ENCODE data around the gene PHOSPHO1. TPM values are rescaled to one million over a fixed set of nuclear protein-coding genes. Genes with fewer than 3 reads are reported as not detected.
"Not testable (repeated sequence)": the region's sequence is repeated elsewhere in the genome, so short reads cannot be mapped to it uniquely, and the experiment has no call there.

Gene PHOSPHO1
- total RNA-seq: under 0.01 and 0.32 TPM in 2 replicates

- peak; percentile 80 for DNase-seq (ENCODE audit: low read depth)
- TF ChIP-seq CTCF (IDR thresholded peaks at IDR 0.05; ENCODE audit: insufficient read depth, low read depth, low read length): no peak
- peak within 1 kb of the TSS; percentile 65 for H3K4me3 ChIP-seq (ENCODE audit: low read depth, low read length)
Measured at GRCh38 chr17:49230636-49231562, at the start of gene PHOSPHO1. Gene PHOSPHO1 (minus strand): TSS chr17:49230787. CDS start chr17:49226691, 4,096 bp downstream.

- no peak for TF ChIP-seq CTCF (IDR thresholded peaks at IDR 0.05; ENCODE audit: insufficient read depth, low read depth, low read length)
- DNase-seq (ENCODE audit: low read depth): no peak
- H3K4me3 ChIP-seq (ENCODE audit: low read depth, low read length): no peak overlapping the region
Measured at GRCh38 chr17:49280061-49280460, 49.5 kb upstream of the PHOSPHO1 start.

GRCh38 chr17:49279263-49280015 is 48.9 kb upstream of the PHOSPHO1 start:
- DNase-seq (ENCODE audit: low read depth); H3K4me3 ChIP-seq (ENCODE audit: low read depth, low read length): not testable (repeated sequence)

- no peak overlapping the region for H3K4me3 ChIP-seq (ENCODE audit: low read depth, low read length)
- TF ChIP-seq CTCF (IDR thresholded peaks at IDR 0.05; ENCODE audit: insufficient read depth, low read depth, low read length): no peak
- DNase-seq (ENCODE audit: low read depth): no peak
Measured at GRCh38 chr17:49278076-49278475, 47.5 kb upstream of the PHOSPHO1 start.

- no peak overlapping the region for H3K4me3 ChIP-seq (ENCODE audit: low read depth, low read length)
- DNase-seq (ENCODE audit: low read depth): no peak
- TF ChIP-seq CTCF (IDR thresholded peaks at IDR 0.05; ENCODE audit: insufficient read depth, low read depth, low read length): no peak
Measured at GRCh38 chr17:49277638-49278037, 47.1 kb upstream of the PHOSPHO1 start.

GRCh38 chr17:49275981-49276380 is 45.4 kb upstream of the PHOSPHO1 start:
- DNase-seq (ENCODE audit: low read depth); H3K4me3 ChIP-seq (ENCODE audit: low read depth, low read length): not testable (repeated sequence)

GRCh38 chr17:49269356-49269755 is 38.8 kb upstream of the PHOSPHO1 start:
- TF ChIP-seq CTCF (IDR thresholded peaks at IDR 0.05; ENCODE audit: insufficient read depth, low read depth, low read length): no peak
- no peak overlapping the region for H3K4me3 ChIP-seq (ENCODE audit: low read depth, low read length)
- DNase-seq (ENCODE audit: low read depth): no peak
